K562 (cell line): ENCODE measurements around the gene FAM177B. TPM values are rescaled to one million over a fixed set of nuclear protein-coding genes. Genes with fewer than 3 reads are reported as not detected.

Source experiments
- ARID3A ChIP-seq: IDR thresholded peaks from 2 replicates; pipeline ENCODE4 v1.6.1; 2012; ENCODE audit warnings: low read depth, low read length, improper control_type of control experiment, borderline replicate concordance
- BRD4 ChIP-seq: fragments of 200-600 bp; sonication (generic); IDR thresholded peaks from 2 replicates; pipeline ENCODE4 v1.6.1; 2017; ENCODE audit warnings: inconsistent platforms
- ELF1 ChIP-seq: fragments of 200-800 bp; sonication (Bioruptor generic); IDR thresholded peaks from 2 replicates; pipeline ENCODE4 v1.6.1; 2016; ENCODE audit warnings: missing genetic modification characterization, missing compliant biosample characterization
- FOXO4 ChIP-seq: fragments of 450-650 bp; formaldehyde crosslinking; IDR thresholded peaks from 2 replicates; pipeline ENCODE4 v1.4.0; 2020; ENCODE audit warnings: mild to moderate bottlenecking, moderate library complexity
- ID3 ChIP-seq, 2 experiments: fragments of 250-450 bp in 1 of 2; fragments of 450-650 bp in 1 of 2; sonication (Bioruptor Pico) in 1 of 2; IDR thresholded peaks; 2 replicates each; pipeline versions ENCODE4 v1.6.1 to v1.8.0; 2016 to 2021; ENCODE audit warnings: mild to moderate bottlenecking in 2 of 2, moderate library complexity in 2 of 2, missing compliant biosample characterization in 1 of 2, missing genetic modification characterization in 1 of 2
- KAT8 ChIP-seq: fragments of 450-650 bp; IDR thresholded peaks from 2 replicates; pipeline ENCODE4 v1.6.1; 2016; ENCODE audit warnings: low read depth, mild to moderate bottlenecking
- NCOA2 ChIP-seq, 2 experiments: fragments of 450-650 bp; IDR thresholded peaks; 2 replicates each; pipeline ENCODE4 v1.6.1; 2018; ENCODE audit warnings: mild to moderate bottlenecking in 2 of 2, moderate library complexity in 1 of 2; ENCODE audit not compliant: partially characterized antibody in 2 of 2
- NR2F6 ChIP-seq: fragments of 450-650 bp; formaldehyde crosslinking; IDR thresholded peaks from 2 replicates; pipeline ENCODE4 v1.4.0; 2020; ENCODE audit warnings: mild to moderate bottlenecking
- NR3C1 ChIP-seq: sonication (generic); formaldehyde crosslinking; IDR thresholded peaks from 2 replicates; pipeline ENCODE4 v1.8.1; 2022; ENCODE audit warnings: missing genetic modification reagents
- RREB1 ChIP-seq: fragments of 250-450 bp; sonication (Bioruptor Pico); IDR thresholded peaks from 2 replicates; pipeline ENCODE4 v1.4.0; 2020
- TCF7L2 ChIP-seq: fragments of 150-350 bp; IDR thresholded peaks from 2 replicates; pipeline ENCODE4 v1.6.1; 2016; ENCODE audit warnings: low read depth, mild to moderate bottlenecking, low read length, moderate library complexity
- XRCC3 ChIP-seq: fragments of 450-650 bp; IDR thresholded peaks from 2 replicates; pipeline ENCODE4 v1.6.1; 2017; ENCODE audit warnings: mild to moderate bottlenecking, moderate library complexity
- ZEB2 ChIP-seq: fragments of 450-650 bp; IDR thresholded peaks from 2 replicates; pipeline ENCODE4 v1.6.1; 2016
- polyA plus RNA-seq, 8 experiments: library from polyadenylated mRNA; depleted of rRNA in 4 of 8; stranded (reverse) in 5 of 8; unstranded in 3 of 8; fragments of >200 nt; fragmentation: Nextera tagmentation in 2 of 8; fragmentation: Illumina TruSeq in 1 of 8; extraction: Ambion mirVana in 2 of 8; extraction: Trizol in 1 of 8; gene quantifications; 2 replicates each; pipeline versions ENCODE4 v1.2.1 to v1.2.3, GENCODE V29; 2011 to 2014; ENCODE audit warnings: inconsistent platforms in 1 of 8, missing spikeins in 1 of 8
- total RNA-seq, 7 experiments: library from RNA; depleted of rRNA in 6 of 7; stranded (reverse); fragments of >200 nt in 6 of 7; fragmentation: Illumina TruSeq in 2 of 7; extraction: Trizol in 2 of 7; gene quantifications; 2 replicates each; pipeline versions ENCODE4 v1.2.1 to v1.2.3, GENCODE V29; 2011 to 2021; ENCODE audit warnings: low replicate concordance in 1 of 7

The FAM177B gene
- total and polyA plus RNA-seq, 9 of the 15 experiments (the other 6 are each of a cell fraction or from before 2014, with no cell fraction given): not detected

- TF ChIP-seq ARID3A: no peak
- TF ChIP-seq ELF1: peak; percentile 68
- no peak for TF ChIP-seq XRCC3
- TF ChIP-seq TCF7L2: no peak
- no peak for TF ChIP-seq NR2F6 (CRISPR knock-in tag)
- TF ChIP-seq NCOA2 (IDR thresholded peaks at IDR 0.05; ENCODE audit: partially characterized antibody in 2 of 2): no peak
- TF ChIP-seq KAT8: no peak
- no peak for TF ChIP-seq BRD4
- no peak for TF ChIP-seq RREB1 (CRISPR knock-in tag)
- no peak for TF ChIP-seq FOXO4 (CRISPR knock-in tag)
- no peak for TF ChIP-seq NR3C1 (CRISPR knock-in tag)
- TF ChIP-seq ZEB2: peak; percentile 49; the same call in 1 of the 2 replicates
- no peak for TF ChIP-seq ID3 (CRISPR knock-in tag; IDR thresholded peaks at IDR 0.05)
- no peak for TF ChIP-seq ID3 (tag; IDR thresholded peaks at IDR 0.05)
Measured at GRCh38 chr1:222713091-222713961, 23.7 kb upstream of the FAM177B start (continued).
